Ovary (tissue), 3 donors: ENCODE data around the gene SCN3B.

Source experiments
- CTCF ChIP-seq, 3 donors: fragments of 450-650 bp in 2 of 3; fragments of 200-600 bp in 1 of 3; IDR thresholded peaks; one replicate each; pipeline versions ENCODE4 v1.5.1 to v1.8.0; 2016 to 2022; ENCODE audit warnings: antibody characterized with exemption in 3 of 3, mild to moderate bottlenecking in 1 of 3
- EP300 ChIP-seq: sonication (generic); formaldehyde crosslinking; IDR thresholded peaks from one replicate; pipeline ENCODE4 v1.6.1; 2017; ENCODE audit warnings: antibody characterized with exemption
- donor health status: DM: no; HTN: no; CAD: no.

- no peak for TF ChIP-seq EP300
- no peak for TF ChIP-seq CTCF (IDR thresholded peaks at IDR 0.05)
These were observed 29.4 kb downstream of the SCN3B start for GRCh38 chr11:123624974-123625373.
